HG03060 (cell line): ENCODE data around the gene UPK2.
"Not testable (repeated sequence)": the region's sequence is repeated elsewhere in the genome, so short reads cannot be mapped to it uniquely, and the experiment has no call there.

ENCODE experiments used
- ATAC-seq: cut with Tn5 transposase; IDR thresholded peaks from one replicate; pipeline ENCODE4 v1.9.1; 2021; ENCODE audit warnings: low read depth, moderate number of reproducible peaks; ENCODE audit not compliant: unreplicated experiment

Gene UPK2

GRCh38 chr11:118935376-118935775, 20.7 kb upstream of the UPK2 start:
- no peak for ATAC-seq

- no peak for ATAC-seq
Measured at GRCh38 chr11:118938491-118939403, 17.4 kb upstream of the UPK2 start.

GRCh38 chr11:118939404-118939915, 16.6 kb upstream of the UPK2 start:
- no peak for ATAC-seq

DNA sequence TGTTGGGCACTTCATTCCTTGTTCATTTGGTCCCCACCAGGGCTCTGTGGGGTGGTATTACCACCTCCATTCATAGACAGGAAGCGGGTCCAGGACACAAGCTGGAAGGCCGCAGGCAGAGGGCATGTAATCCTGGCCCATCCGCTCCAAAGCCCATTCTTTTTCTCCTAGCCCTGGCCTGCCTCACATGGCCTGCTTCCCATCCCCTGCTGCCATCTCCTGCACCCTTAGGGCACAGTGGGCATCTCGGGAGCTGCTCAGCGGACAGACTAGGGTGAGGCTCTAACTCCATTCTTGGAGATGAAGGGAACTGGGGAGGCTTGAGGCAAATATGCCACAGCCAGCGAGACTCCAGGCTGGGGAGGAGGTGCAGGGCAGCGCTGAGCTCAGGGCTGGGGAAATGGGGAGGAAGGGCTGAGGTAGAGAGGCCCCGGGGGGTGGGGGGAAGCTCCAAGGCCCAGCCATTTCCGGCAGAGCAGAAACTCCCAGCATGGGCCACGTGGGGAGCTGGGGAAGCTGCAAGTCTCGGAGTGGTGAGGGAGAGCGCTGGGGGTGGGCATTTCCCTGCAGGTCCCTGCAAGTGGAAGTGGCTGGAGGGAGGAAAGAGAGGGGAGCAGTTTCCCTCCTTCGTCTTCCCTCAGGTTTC, 16.0 kb upstream of the UPK2 start:
- ATAC-seq: no peak

- no peak for ATAC-seq
Measured at GRCh38 chr11:118947091-118947490, 9.0 kb upstream of the UPK2 start.

DNA sequence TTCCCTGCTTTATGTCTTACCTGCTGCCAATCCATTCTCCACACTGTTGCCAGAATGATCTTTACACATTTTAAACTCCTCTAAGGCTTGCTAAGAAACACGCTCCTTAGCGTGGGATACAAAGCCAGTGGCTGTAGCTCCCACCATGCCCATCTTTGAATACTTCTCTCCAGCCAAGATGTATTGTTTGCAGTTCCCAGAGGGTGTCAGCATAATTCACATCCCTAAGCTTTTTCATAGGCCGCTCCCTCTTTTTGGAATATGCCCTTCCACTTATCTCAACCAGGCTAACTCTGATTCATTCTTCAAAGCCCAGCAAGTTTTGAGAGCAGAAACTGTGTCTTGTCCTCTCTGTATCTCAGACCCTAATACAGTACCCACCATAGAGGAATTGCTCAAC, 8.1 kb upstream of the UPK2 start:
- ATAC-seq: no peak

DNA sequence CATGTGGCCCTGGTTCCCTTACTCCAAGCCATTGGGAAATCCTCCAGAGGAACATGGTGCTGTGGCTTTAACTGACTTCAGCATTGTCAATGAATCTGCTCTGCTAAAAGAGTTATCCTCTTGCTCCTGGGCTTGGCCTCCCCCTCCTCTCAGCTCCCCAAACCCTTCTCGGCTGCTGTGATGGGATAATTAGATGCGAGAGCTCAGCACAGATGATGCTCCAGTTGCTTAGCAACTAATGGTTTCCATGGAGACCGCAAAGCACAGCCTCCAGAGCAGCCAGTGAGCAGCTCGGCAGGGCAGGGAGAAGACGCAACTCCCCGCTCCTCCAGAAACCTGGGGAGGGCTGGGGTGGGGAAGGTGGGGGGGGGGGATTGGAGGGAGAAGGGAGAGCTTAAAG, 2.8 kb upstream of the UPK2 start:
- ATAC-seq: no peak

DNA sequence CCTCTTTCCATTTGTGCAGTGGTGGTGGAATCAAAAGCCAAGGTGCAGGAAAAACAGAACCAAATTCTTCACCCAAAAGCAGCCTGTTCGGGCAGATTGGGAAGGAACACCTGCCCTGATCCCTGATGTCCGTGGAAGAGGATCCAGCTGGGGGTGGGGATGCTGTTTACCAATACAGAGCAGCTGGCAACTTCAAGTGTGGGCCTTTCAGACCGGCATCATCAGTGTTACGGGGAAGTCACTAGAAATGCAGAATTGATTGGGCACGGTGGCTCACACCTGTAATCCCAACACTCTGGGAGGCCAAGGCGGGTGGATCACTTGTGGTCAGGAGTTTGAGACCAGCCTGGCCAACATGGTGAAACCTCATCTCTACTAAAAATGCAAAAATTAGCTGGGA, 2.1 kb upstream of the UPK2 start:
- not testable (repeated sequence) for ATAC-seq

GRCh38 chr11:118956847-118957469, 860 bp downstream of the UPK2 start:
- ATAC-seq: no peak

- ATAC-seq: no peak
Measured at GRCh38 chr11:118957549-118957948, 1.5 kb downstream of the UPK2 start.

GRCh38 chr11:118957968-118958367, 1.9 kb downstream of the UPK2 start:
- no peak for ATAC-seq

DNA sequence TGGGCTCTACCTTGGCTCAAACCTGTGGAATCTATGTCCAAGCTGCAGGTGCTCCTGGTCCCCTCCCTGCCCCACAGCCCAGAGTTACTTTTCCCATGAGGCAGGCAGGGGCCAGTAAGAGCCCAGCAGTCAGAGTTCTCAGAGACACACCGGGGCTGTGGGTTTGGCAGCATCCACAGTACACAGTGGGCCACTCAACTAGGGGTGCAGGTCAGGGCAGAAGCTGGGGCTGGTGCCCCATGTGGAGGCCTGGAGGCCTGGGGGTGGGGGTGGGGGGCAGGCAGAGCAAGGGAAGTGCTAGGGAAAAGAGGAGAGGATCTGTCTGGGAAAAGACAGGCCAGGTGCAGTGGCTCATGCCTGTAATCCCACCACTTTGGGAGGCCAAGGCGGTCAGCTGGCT, 2.5 kb downstream of the UPK2 start:
- ATAC-seq: no peak

- no peak for ATAC-seq
Measured at GRCh38 chr11:118961189-118961588, 5.1 kb downstream of the UPK2 start.

- ATAC-seq: no peak
Measured at GRCh38 chr11:118961591-118961990, 5.5 kb downstream of the UPK2 start.

- ATAC-seq: not testable (repeated sequence)
Measured at GRCh38 chr11:118969508-118969907, 13.4 kb downstream of the UPK2 start.

DNA sequence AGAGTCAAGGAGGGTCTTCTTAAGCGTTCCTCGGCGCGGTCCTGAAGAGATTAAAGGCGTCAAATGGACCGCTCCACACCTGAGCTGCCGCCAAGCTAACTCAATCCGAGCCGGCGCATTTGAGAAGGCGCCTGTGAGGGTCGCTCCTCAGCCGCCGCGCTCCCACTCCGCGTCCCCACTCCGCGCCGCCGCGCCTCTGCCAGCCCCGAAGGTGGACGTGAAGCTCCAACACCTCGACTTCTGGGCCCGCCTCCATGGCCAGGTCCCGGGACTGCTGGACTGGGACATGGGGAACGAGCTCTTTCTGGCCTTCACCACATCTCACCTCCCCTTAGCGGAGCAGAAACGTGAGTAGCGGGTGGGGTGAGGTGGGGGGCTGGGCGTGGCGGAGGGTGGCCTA, 15.5 kb downstream of the UPK2 start, which contains the start of gene FOXR1:
Gene FOXR1 (plus strand): TSS at position 116 of the 400 bp plus-strand sequence. CDS start 171 bp downstream, at position 287.
- ATAC-seq: no peak

DNA sequence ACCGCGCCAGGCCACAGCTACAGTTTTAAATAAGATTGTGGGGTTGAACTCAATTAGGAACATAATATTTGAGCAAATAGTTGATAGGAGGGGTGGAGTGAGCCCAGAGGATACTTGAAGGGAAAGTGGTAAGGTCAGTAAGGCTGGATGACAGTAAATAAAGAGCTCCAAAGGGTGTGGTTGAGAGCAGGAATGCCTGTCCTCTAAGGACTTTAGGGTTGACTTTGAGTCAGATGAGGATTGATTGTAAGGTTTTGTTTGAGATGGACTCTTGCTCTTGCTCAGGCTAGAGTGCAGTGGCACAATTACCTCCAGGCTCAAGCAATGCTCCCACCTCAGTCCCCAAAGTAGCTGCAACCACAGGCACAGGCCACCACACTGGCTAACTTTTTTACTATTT, 17.9 kb downstream of the UPK2 start:
- no peak for ATAC-seq

DNA sequence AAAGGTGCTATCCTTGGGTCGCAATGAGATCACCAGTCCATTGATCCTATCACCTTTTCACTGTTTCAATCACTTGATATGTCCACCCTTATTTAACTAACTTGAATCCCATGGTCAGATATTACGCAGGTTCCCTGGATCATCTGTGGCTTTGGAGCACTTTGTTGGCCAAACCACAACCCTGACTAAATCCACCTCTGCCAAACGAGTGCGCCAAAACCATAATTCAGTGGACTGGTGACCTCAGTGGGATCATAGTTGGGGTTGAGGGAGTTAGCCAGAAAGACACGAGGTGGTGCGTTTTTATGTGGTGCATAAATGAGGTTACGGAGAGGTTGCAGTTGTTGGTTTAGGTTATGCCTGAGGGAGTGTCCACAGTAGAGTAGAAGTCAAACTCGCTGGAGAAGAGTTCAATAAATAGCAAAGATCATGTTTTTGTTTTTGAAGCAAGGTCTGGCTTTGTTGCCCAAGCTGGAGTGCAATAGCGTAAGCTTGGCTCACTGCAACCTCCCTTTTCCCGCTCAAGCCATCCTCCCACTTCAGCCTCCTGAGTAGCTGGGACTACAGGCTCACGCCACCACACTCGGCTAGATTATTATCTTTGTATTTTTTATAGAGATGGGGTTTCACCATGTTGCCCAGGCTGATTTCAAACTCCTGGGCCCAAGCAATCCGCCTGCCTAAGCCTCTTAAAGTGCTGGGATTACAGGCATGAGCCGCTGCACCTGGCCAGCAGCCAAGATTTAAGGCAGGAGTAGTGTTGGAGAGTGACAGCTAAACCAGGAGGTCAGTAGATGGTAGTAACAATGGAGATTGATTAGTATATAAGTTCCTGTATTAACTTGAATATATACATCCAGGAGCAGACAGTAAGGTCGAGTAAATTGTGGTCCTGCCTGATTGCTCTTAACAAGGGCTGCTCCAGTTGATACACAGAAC, 19.9 kb downstream of the UPK2 start:
- ATAC-seq: no peak

DNA sequence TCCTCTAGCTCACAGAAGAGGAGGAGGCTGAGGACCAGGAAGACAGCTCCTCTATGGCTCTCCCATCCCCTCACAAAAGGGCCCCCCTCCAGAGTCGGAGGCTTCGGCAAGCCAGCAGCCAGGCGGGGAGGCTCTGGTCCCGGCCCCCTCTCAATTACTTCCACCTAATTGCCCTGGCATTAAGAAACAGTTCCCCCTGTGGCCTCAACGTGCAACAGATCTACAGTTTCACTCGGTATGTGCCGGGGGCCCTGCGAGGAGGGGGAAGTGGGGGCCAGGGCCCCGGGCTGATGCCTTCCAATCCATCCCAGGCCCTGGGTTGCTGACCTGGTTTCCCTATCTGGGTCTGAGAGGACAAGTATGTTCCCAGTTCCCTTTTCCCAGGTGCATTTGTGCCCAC, 23.3 kb downstream of the UPK2 start:
- ATAC-seq: no peak
